Smooth muscle cell (in vitro differentiated cells): Measurements from ENCODE around the gene DSCAML1. TPM values are rescaled to one million over a fixed set of nuclear protein-coding genes. Genes with fewer than 3 reads are reported as not detected.

Experiments used
- DNase-seq: peaks from one replicate; lab custom pipeline; 2025; ENCODE audit not compliant: unreplicated experiment; lab: John Stamatoyannopoulos, UW
- H2AFZ ChIP-seq: fragments of 200-600 bp; sonication (generic); 2 replicates; pipeline ENCODE4 v1.6.0; 2016; ENCODE audit warnings: antibody characterized with exemption, low read depth, mild to moderate bottlenecking
- H3F3A ChIP-seq: fragments of 200-600 bp; sonication (generic); 2 replicates; pipeline ENCODE4 v1.6.0; 2017; ENCODE audit warnings: antibody characterized with exemption, low read depth
- H3K27ac ChIP-seq: fragments of 200-600 bp; sonication (generic); 2 replicates; pipeline ENCODE4 v1.5.1; 2016; ENCODE audit warnings: low read depth, mild to moderate bottlenecking
- H3K27me3 ChIP-seq: fragments of 200-600 bp; sonication (generic); 2 replicates; pipeline ENCODE4 v1.6.1; 2016; ENCODE audit warnings: low read depth, mild to moderate bottlenecking
- H3K36me3 ChIP-seq: fragments of 200-600 bp; sonication (generic); 2 replicates; pipeline ENCODE4 v1.5.1; 2016; ENCODE audit warnings: low read depth
- H3K4me1 ChIP-seq: fragments of 200-600 bp; sonication (generic); 2 replicates; pipeline ENCODE4 v1.5.1; 2016; ENCODE audit warnings: low read depth
- H3K4me2 ChIP-seq: fragments of 200-600 bp; sonication (generic); 2 replicates; pipeline ENCODE4 v1.6.0; 2016; ENCODE audit warnings: mild to moderate bottlenecking
- H3K4me3 ChIP-seq: fragments of 200-600 bp; sonication (generic); 2 replicates; pipeline ENCODE4 v1.5.1; 2016; ENCODE audit warnings: mild to moderate bottlenecking
- H3K79me2 ChIP-seq: fragments of 200-600 bp; sonication (generic); 2 replicates; pipeline ENCODE4 v1.6.0; 2016; ENCODE audit warnings: low read depth, mild to moderate bottlenecking
- H3K9ac ChIP-seq: fragments of 200-600 bp; sonication (generic); 2 replicates; pipeline ENCODE4 v1.6.0; 2016; ENCODE audit warnings: low read depth
- H3K9me3 ChIP-seq: fragments of 200-600 bp; sonication (generic); replicated peaks from 2 replicates; pipeline ENCODE4 v1.5.1; 2016; ENCODE audit warnings: low read depth
- H4K20me1 ChIP-seq: fragments of 200-600 bp; sonication (generic); 2 replicates; pipeline ENCODE4 v1.6.0; 2016; ENCODE audit warnings: low read depth
- CTCF ChIP-seq: fragments of 200-600 bp; sonication (generic); IDR thresholded peaks from 2 replicates; pipeline ENCODE4 v1.5.1; 2017; ENCODE audit warnings: borderline replicate concordance, mild to moderate bottlenecking, antibody characterized with exemption; ENCODE audit not compliant: insufficient read depth, poor library complexity, severe bottlenecking
- WGBS: methylation state at CpG from one replicate; pipeline ENCODE4 v1.1.7; 2016; ENCODE audit warnings: low lambda C conversion rate; 5-methylcytosine and 5-hydroxymethylcytosine counted together
- polyA plus RNA-seq: library from polyadenylated mRNA; unstranded; fragments of >200 nt; fragmentation: Nextera tagmentation; extraction: Ambion mirVana; gene quantifications from 2 replicates; pipeline ENCODE4 v1.2.1, GENCODE V29; 2016
- total RNA-seq: library from RNA; depleted of rRNA; stranded (reverse); fragments of >200 nt; gene quantifications from 2 replicates; pipeline ENCODE4 v1.2.3, GENCODE V29; 2014

DSCAML1 gene
- total and polyA plus RNA-seq, 2 experiments from 2014 or later = 0.22 TPM; not detected in 1

GRCh38 chr11:117717485-117718314 lies 79.3 kb downstream of the DSCAML1 start:
- WGBS = 49% methylated on average over 25 of the region's 25 CpGs

DNA sequence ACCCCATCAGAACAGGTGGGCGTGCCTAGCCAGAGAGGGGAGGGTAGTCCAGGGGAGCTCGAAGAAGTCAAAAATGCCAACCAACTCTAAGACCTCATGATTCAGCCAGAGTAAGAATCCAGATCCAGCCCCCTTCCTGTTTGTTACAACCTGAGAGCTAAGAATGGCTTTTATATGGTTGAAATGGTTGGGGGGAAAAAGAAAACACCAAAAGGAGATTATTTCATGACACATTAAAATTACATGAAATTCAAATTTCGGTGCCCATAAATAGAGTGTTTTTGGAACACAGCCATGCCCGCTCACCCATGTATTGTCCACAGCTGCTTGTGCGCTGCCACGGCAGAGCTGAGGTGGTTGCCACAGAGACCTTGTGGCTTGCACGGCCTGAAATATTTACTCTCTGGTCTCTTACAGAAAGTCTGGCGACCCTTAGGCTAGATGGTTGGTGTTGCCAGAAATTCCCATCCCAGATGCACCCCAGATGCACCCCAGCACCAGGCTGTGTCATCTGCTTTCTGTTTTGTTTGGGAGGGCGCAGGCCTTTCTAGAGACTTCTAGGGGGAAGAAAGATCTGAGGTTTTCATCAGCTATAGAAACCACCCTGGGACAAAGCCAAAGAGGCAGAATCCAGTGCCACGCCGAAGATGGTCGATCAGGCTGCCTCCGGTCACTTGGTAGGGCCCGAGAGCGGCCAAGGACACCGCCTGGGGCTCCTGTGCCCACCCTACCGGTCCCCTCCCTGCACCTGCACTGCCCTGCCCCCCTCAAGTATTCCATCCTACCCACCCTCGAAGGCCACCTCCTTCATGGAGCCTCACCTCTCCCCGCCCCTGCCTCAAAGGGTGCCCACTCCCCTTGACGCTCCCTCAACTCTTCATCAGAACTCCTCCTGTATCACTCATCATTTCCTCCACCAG lies 80.2 kb downstream of the DSCAML1 start:
- H3K79me2 ChIP-seq = no peaks in the 10 kb centered on the region
- H2AFZ ChIP-seq = no peak overlapping the region
- H3K4me3 ChIP-seq = no peak overlapping the region
- no peaks in the 10 kb centered on the region for H4K20me1 ChIP-seq
- H3K9ac ChIP-seq = no peak overlapping the region
- H3K4me2 ChIP-seq = no peak overlapping the region
- no peaks in the 10 kb centered on the region for H3K36me3 ChIP-seq
- DNase-seq = no peak
- H3F3A ChIP-seq = no peaks in the 10 kb centered on the region
- H3K9me3 ChIP-seq = no peaks in the 10 kb centered on the region
- WGBS = 94% methylated on average over 19 of the region's 20 CpGs
- no peaks in the 10 kb centered on the region for H3K4me1 ChIP-seq
- no peak for TF ChIP-seq CTCF
- H3K27me3 ChIP-seq = peaks cover 67% of the 10 kb centered on the region
- no peak overlapping the region for H3K27ac ChIP-seq

More at GRCh38 chr11:117717485-117718314, 79.3 kb downstream of the DSCAML1 start:
- TF ChIP-seq CTCF = no peak
- H3K79me2 ChIP-seq = no peaks in the 10 kb centered on the region
- no peaks in the 10 kb centered on the region for H4K20me1 ChIP-seq
- H3K27me3 ChIP-seq = peaks cover 58% of the 10 kb centered on the region
- H3K36me3 ChIP-seq = no peaks in the 10 kb centered on the region
- no peak overlapping the region for H3K4me2 ChIP-seq
- no peak for DNase-seq
- H3K9ac ChIP-seq = no peak overlapping the region
- no peaks in the 10 kb centered on the region for H3K4me1 ChIP-seq
- H2AFZ ChIP-seq = no peak overlapping the region
- H3K4me3 ChIP-seq = no peak overlapping the region
- no peaks in the 10 kb centered on the region for H3K9me3 ChIP-seq
- no peaks in the 10 kb centered on the region for H3F3A ChIP-seq
- no peak overlapping the region for H3K27ac ChIP-seq

DNA sequence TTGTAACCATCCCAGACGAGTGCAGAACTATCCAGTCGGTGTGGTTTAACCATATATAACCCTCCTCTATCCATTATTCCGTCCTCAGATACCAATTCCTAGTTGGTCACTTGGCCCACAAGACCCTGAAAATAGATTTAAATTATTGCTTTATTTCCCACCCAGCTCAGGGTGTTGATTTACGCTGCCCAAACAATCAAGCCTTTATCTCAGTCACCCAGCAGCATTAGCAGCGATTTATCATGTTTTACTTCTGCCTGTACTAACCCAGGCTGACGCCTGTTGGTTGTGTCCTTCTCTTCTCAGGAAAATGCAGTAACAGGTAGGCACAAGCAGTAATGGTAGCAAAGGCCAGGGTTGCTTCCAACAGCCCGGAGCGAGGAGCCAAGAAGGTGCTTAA lies 81.2 kb downstream of the DSCAML1 start:
- H3K27ac ChIP-seq = no peak overlapping the region
- TF ChIP-seq CTCF = no peak
- no peaks in the 10 kb centered on the region for H3K36me3 ChIP-seq
- WGBS = 76% methylated on average over 8 of the region's 8 CpGs
- peaks cover 77% of the 10 kb centered on the region for H3K27me3 ChIP-seq
- no peak overlapping the region for H3K4me3 ChIP-seq
- no peaks in the 10 kb centered on the region for H3K79me2 ChIP-seq
- H3F3A ChIP-seq = no peaks in the 10 kb centered on the region
- H4K20me1 ChIP-seq = no peaks in the 10 kb centered on the region
- DNase-seq = no peak
- no peak overlapping the region for H3K4me2 ChIP-seq
- H3K9me3 ChIP-seq = no peaks in the 10 kb centered on the region
- H3K9ac ChIP-seq = no peak overlapping the region
- H3K4me1 ChIP-seq = no peaks in the 10 kb centered on the region
- no peak overlapping the region for H2AFZ ChIP-seq
